Activated T-cell treated with anti-CD3 and anti-CD28 coated beads, Interleukin-2, amount 50 U/mL, for 72 hours (primary cell): Measurements from ENCODE around the gene VAX1. TPM values are rescaled to one million over a fixed set of nuclear protein-coding genes. Genes with fewer than 3 reads are reported as not detected.
"Not testable (repeated sequence)": the region's sequence is repeated elsewhere in the genome, so short reads cannot be mapped to it uniquely, and the experiment has no call there.

ENCODE experiments used
- ATAC-seq, 2 donors: fragments of 150-1000 bp; cut with Tn5 transposase; replicated peaks in 1 of 2; 2 replicates each; pipeline ENCODE4 v1.10.0; 2021; ENCODE audit warnings: moderate library complexity in 2 of 2, mild to moderate bottlenecking in 1 of 2
- DNase-seq, 2 donors: peaks; one replicate each; pipeline ENCODE4 v3.0.0; 2021 to 2022; ENCODE audit warnings: mixed read lengths in 1 of 2
- H3K27ac Mint-ChIP-seq: one replicate; pipeline ENCODE4 v1.8.0; 2022; ENCODE audit warnings: mild to moderate bottlenecking, moderate library complexity, mixed read lengths
- H3K27me3 Mint-ChIP-seq: one replicate; pipeline ENCODE4 v1.8.0; 2022; ENCODE audit warnings: low read depth, mixed read lengths
- H3K36me3 Mint-ChIP-seq, 2 donors: one replicate each; pipeline ENCODE4 v1.8.0; 2022; ENCODE audit warnings: mixed read lengths in 2 of 2, mild to moderate bottlenecking in 1 of 2; ENCODE audit not compliant: insufficient read depth in 2 of 2
- H3K4me1 Mint-ChIP-seq: one replicate; pipeline ENCODE4 v1.8.0; 2022; ENCODE audit warnings: low read depth, mixed read lengths
- H3K4me3 Mint-ChIP-seq, 2 donors: one replicate each; pipeline ENCODE4 v1.8.0; 2022; ENCODE audit warnings: mild to moderate bottlenecking in 2 of 2, mixed read lengths in 2 of 2, moderate library complexity in 2 of 2
- H3K9me3 Mint-ChIP-seq, 2 donors: one replicate each; pipeline ENCODE4 v1.8.0; 2022; ENCODE audit warnings: mixed read lengths in 2 of 2
- total RNA-seq, 2 donors: library from RNA; stranded (reverse); gene quantifications; one replicate each; pipeline ENCODE4 v1.2.3, GENCODE V29; 2022

The VAX1 gene, protein sequence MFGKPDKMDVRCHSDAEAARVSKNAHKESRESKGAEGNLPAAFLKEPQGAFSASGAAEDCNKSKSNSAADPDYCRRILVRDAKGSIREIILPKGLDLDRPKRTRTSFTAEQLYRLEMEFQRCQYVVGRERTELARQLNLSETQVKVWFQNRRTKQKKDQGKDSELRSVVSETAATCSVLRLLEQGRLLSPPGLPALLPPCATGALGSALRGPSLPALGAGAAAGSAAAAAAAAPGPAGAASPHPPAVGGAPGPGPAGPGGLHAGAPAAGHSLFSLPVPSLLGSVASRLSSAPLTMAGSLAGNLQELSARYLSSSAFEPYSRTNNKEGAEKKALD
- total RNA-seq = not detected

DNA sequence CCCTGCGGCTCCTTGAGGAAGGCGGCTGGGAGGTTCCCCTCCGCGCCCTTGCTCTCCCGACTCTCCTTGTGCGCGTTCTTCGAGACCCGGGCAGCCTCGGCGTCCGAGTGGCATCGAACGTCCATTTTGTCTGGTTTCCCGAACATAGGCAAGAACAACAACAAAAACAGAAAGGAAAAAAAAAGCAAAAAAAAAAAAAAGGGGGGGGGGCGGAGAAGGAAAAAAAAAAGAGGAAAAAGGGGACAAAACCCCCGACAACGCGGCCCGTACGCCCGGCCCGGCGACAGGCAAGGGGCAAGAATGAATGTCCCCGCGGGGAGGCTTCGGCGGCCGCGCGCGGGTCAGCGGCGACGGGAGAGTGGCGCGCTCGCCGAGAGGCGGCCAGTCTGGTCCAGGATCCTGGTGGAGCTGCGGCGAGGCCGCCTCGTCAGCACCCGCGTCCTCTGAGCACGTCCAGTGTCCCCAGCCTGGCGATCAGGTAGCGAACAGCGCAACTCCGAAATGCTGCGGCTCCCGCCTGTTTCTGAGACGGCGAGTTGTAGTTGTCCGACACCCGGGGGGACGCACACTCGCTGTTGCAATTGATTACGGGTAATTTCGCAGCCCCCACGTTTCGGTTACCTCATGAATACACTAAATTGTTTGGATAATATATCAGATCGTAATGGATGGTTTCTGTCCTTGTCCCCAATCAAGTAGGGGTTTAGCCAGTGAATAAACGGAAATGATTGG is at the start of gene VAX1:
Gene VAX1 (minus strand): TSS at position 360 of the 732 bp plus-strand sequence. CDS start 214 bp downstream, at position 146.
- peaks cover 69% of the 10 kb centered on the region for H3K27me3 Mint-ChIP-seq
- DNase-seq (no peak), ATAC-seq (no peak)
- H3K27ac Mint-ChIP-seq = peak within 1 kb of the TSS; percentile 38
- peaks cover 2% of the 10 kb centered on the region in 2 donors for H3K36me3 Mint-ChIP-seq
- no peaks in the 10 kb centered on the region for H3K9me3 Mint-ChIP-seq
- H3K4me3 Mint-ChIP-seq = peak within 1 kb of the TSS; percentile 46 to 70
- peaks cover 9% of the 10 kb centered on the region for H3K4me1 Mint-ChIP-seq

DNA sequence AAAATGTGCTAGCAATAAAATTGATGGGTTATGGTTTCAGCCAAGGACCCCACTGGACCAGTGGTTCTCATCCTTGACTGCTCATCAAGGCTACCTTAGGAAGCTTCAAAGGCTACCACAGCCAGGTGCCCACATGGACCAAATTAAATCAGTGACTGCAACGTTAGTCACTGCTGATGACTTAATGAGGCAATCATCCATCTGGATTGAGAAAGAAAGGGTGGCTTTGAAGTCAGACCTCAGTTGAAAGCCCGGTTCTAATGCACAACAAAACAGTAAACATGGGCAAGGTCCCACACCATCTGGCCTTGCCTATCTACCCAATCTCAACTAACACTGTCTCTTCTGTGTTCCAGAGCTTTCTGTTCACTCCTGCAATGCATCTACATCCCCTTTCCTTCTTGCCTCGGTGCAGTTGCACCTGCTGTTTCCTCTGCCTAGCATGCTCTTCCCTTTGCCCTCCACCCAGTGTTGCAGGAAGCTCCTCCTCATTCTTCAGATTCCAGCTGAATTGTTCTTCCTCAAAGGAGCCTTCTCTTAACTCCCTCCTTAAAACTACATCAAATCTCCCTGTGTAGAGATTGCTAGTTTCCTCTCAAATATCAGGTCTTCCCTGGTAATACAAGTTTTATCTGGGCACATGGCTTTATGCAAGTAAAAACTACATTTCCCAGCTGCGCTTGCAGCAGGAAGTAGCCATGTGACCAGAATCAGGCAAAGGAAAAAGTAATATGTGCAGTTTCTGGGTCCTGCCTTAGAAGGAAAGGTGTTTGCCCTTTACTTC is 49.0 kb upstream of the VAX1 start:
- H3K4me3 Mint-ChIP-seq = no peak overlapping the region
- no peak for DNase-seq
- peaks cover 2 to 9% of the 10 kb centered on the region in 2 donors for H3K9me3 Mint-ChIP-seq
- no peak overlapping the region for H3K27ac Mint-ChIP-seq
- H3K36me3 Mint-ChIP-seq = peaks cover 2 to 4% of the 10 kb centered on the region in 2 donors
- no peak for ATAC-seq
- H3K27me3 Mint-ChIP-seq = peaks cover 17% of the 10 kb centered on the region
- H3K4me1 Mint-ChIP-seq = peaks cover 4% of the 10 kb centered on the region

DNA sequence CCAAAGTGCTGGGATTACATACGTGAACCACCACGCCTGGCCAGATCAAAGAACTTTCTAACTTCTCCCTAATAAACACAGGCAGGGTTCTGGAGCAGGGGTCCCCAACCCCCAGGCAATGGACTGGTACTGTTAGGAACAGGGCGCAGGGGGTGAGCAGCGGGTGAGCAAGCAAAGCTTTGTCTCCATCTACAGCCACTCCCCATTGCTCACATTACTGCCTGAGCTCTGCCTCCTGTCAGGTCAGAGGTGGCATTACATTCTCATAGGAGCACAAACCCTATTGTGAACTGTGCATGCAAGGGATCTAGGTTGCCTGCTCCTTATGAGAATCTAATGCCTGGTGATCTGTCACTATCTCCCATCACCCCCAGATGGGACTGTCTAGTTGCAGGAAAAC is 47.7 kb upstream of the VAX1 start:
- not testable (repeated sequence) for H3K36me3 Mint-ChIP-seq, H3K9me3 Mint-ChIP-seq, H3K4me3 Mint-ChIP-seq, DNase-seq, H3K27ac Mint-ChIP-seq, ATAC-seq, H3K4me1 Mint-ChIP-seq
- peaks cover 17% of the 10 kb centered on the region for H3K27me3 Mint-ChIP-seq

DNA sequence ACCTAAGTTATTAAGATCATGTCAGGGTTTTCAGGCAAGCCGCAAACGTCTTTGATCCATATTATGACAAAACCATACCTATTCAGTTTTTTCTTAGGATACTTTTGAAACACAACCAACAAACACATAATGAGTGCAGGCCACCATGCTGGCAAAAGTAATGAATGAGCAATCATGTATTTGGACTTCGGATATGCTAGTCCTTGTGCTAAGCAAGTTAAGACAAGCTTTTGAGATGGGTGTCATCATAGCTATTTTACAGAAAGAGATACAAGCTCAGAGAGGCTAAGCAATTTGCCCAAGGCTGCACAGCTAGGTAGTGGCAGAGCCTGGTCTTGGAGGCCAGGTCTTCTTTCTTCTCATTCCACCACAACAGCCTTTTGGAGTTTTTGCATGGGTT is 46.8 kb upstream of the VAX1 start:
- H3K27ac Mint-ChIP-seq = no peak overlapping the region
- no peak for DNase-seq
- H3K4me3 Mint-ChIP-seq = no peak overlapping the region
- H3K9me3 Mint-ChIP-seq = peaks cover 2 to 9% of the 10 kb centered on the region in 2 donors
- no peak for ATAC-seq
- H3K27me3 Mint-ChIP-seq = peaks cover 26% of the 10 kb centered on the region
- H3K4me1 Mint-ChIP-seq = peaks cover 4% of the 10 kb centered on the region
- peaks cover 2 to 4% of the 10 kb centered on the region in 2 donors for H3K36me3 Mint-ChIP-seq

DNA sequence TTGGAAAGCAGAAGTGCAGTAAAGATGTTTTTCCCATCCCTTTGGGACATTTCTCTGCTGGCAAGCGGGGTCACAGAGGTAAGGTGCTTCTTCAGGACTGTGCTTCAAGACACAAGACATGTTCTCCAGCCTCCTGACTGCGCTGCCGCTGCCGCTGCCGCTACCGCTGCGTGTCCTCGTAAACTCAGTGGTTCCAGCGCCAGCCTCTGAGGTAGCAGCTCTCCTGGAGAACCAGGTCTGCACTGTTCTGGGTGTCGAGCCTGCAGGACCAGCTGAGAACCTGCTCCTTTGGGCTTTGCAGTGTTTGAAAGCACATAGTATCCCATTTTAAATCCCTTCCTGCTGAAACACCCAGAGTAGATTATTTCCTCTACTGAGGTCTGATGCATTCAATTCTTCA is 46.2 kb upstream of the VAX1 start:
- H3K27ac Mint-ChIP-seq = no peak overlapping the region
- ATAC-seq = no peak
- peaks cover 4% of the 10 kb centered on the region for H3K4me1 Mint-ChIP-seq
- DNase-seq = no peak
- H3K27me3 Mint-ChIP-seq = peaks cover 31% of the 10 kb centered on the region
- H3K9me3 Mint-ChIP-seq = peaks cover 0 to 9% of the 10 kb centered on the region in 2 donors
- H3K4me3 Mint-ChIP-seq = no peak overlapping the region
- H3K36me3 Mint-ChIP-seq = peaks cover 0 to 4% of the 10 kb centered on the region in 2 donors

DNA sequence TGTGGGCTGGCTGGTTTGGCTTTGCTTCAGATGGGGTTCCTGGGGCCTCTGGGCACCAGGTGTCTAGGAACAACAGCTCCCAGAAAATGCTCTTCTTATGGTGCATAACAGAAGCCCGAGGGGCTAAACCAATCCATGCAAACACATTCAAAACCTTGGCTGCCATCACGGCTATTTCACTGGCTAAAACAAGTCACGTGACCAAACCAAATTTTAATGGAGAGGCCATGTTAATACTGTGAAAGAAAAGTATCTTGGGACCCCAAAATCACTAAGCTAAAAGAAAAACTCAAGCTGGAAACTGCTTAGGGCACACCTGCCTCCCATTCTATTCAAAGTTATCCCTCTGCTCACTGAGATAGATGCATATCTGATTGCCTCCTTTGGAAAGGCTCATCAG is 40.1 kb upstream of the VAX1 start:
- peaks cover 17% of the 10 kb centered on the region for H3K4me1 Mint-ChIP-seq
- no peak for ATAC-seq
- no peak overlapping the region for H3K27ac Mint-ChIP-seq
- no peak for DNase-seq
- H3K4me3 Mint-ChIP-seq = no peak overlapping the region
- peaks cover 23% of the 10 kb centered on the region for H3K27me3 Mint-ChIP-seq
- no peaks in the 10 kb centered on the region for H3K36me3 Mint-ChIP-seq
- H3K9me3 Mint-ChIP-seq = no peaks in the 10 kb centered on the region

DNA sequence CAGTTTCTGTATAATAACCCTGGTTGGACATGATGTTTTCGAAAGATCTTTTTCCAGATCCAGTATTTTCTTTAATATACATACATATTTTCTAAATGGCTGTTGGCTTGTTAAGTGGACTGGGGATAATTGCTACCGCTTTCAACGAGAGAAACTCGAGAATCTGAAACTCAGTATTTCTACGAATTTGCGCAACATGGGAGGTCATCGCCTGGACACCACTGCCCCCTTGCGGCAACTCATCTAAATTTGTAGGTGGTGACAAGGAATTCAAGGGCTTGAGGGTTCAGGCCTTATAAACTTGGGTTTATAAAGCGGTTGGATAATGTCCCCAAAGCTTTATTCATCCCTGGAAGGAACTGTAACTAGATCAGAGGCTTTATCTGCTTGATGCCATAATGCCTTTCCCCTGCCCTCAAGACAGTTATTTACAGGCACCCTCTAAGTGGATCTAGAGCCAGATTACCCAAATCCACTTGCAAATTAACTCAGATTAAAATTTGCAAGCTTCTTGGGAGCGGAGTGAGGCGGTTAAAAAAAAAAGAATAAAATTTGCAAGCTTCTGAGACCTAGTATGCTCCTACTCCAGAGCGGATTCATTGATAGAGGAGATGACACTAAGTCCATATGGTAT is 37.9 kb upstream of the VAX1 start:
- Mint-ChIP-seq H3K4me1 (peaks cover 17% of the 10 kb centered on the region), H3K9me3 (no peaks in the 10 kb centered on the region), H3K4me3 (peak overlapping the region; percentile 88 to 91), H3K27me3 (peaks cover 36% of the 10 kb centered on the region), H3K36me3 (no peaks in the 10 kb centered on the region), H3K27ac (no peak overlapping the region)
- DNase-seq (peak; percentile 76 to 79), ATAC-seq (peak; percentile 36 to 56)

DNA sequence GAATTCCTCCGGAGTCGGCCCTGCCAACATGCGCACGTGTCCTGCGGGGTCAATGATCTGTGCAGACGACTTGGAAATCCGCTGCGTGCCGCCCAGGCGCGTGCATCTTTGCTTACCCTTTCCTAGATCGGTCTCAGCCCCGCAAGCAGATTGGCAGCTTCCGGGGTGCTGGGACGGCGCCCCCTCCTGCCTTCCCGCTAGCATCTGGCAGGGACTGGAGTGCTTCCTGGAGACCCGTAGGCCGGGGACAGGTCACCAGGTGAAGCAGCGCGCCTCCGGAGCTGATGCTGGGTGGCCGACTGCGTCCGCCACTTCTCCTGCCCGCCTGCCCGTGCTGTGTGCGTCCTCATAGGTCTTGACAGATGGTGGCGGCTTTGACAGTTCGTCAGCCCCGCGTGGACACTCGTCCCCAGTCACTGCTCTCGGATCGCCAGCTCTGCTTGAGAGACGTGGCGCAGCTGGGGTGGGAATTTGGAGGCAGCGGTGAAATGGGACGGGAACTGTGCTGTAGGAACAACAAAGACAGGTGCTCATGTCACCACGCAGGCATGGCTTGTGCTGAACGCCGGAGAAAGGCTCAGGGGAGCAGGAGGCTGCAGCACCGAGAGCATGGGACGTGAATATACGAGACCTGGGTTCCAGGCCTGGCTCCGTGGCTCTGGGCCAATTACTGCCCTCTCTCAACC is 37.3 kb upstream of the VAX1 start:
- Mint-ChIP-seq H3K4me3 (peak overlapping the region; percentile 88 to 91), H3K36me3 (no peaks in the 10 kb centered on the region), H3K27ac (no peak overlapping the region), H3K27me3 (peaks cover 38% of the 10 kb centered on the region), H3K4me1 (peaks cover 17% of the 10 kb centered on the region), H3K9me3 (no peaks in the 10 kb centered on the region)
- DNase-seq = peak; percentile 22 to 29
- ATAC-seq = peak; percentile 61 to 62

DNA sequence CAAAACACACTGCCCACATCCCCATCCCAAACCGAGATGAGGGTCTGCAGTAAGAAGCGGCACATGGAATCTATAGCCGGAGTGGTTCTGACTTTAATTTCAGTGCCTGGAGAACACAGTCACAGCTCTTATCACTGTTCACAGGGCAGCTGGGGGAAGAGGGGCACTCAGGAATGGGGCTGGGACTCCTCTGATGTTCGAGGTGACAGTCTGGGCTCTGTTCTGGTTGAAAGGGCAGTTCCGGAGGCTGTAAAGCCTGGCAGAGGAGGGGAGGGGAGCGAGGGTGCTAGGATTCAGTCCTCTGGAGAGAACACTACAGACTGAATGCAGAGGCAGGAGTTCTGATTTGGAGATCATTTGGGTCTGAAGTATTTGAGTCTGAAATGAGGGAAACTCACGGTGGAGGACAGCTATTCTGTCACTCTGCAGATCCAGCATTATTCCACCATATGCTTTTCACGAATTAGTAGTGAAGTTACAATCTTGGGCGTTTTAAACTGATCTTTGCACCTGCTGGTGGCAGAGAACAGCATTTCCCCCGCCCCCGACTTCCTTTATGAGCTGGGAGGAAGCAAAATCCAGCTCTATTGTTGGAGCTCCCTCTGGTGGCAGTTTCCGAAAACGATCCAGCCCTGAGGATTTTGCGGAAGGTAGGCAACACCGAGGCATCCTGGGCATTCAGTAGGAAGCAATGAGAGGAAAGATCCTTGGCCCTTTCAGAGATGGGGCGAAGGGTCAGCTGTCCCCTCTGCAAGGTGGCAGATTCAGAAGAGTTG is 36.6 kb upstream of the VAX1 start:
- peak; percentile 83 to 85 for ATAC-seq
- Mint-ChIP-seq H3K9me3 (no peaks in the 10 kb centered on the region), H3K27ac (no peak overlapping the region), H3K27me3 (peaks cover 38% of the 10 kb centered on the region), H3K4me1 (peaks cover 20% of the 10 kb centered on the region), H3K4me3 (peak overlapping the region; percentile 88 to 91), H3K36me3 (no peaks in the 10 kb centered on the region)
- DNase-seq = peak; percentile 81 to 87

DNA sequence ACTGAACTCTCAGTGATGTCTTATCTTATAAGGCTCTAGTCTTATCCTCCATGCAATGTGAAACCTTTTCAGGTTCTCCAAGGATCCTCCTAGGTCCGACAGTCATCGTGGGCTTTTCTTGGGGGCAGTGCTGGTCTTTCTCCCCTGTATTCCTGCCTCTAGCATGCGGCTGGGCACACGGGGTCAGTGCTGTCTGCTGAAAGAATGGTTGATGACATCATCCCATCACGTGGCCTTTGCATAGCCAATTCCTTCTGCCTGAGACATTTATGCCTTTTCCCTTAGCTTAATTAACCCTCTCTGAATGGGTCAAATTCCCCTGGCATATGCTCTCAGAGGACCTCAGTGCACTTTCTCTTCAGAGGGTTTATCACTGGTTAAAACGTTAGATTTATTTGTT is 32.2 kb upstream of the VAX1 start:
- ATAC-seq (no peak), DNase-seq (no peak)
- Mint-ChIP-seq H3K9me3 (no peaks in the 10 kb centered on the region), H3K4me1 (peaks cover 43% of the 10 kb centered on the region), H3K27me3 (peaks cover 67% of the 10 kb centered on the region), H3K27ac (no peak overlapping the region), H3K4me3 (no peak overlapping the region), H3K36me3 (no peaks in the 10 kb centered on the region)

DNA sequence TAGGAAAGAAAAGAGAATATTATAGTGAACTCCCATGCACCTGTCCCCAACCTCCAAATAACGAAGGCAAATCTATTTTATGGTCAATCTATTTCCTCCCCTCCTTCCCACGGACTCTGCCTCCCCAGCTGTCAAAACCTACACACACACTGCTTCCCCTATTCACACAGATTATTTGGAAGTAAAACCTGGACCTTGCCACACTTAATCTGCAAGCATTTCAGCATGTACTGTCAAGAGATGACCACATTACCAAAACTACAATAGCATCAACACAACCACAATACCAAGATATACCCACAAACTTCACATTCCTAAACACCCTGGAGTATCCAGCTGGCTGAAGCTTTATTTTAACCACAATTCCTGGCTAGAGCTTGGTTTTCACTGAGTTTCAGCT is 31.4 kb upstream of the VAX1 start:
- Mint-ChIP-seq H3K9me3 (no peaks in the 10 kb centered on the region), H3K4me1 (peaks cover 43% of the 10 kb centered on the region), H3K36me3 (no peaks in the 10 kb centered on the region), H3K27me3 (peaks cover 75% of the 10 kb centered on the region), H3K4me3 (no peak overlapping the region), H3K27ac (no peak overlapping the region)
- DNase-seq = no peak
- no peak for ATAC-seq

DNA sequence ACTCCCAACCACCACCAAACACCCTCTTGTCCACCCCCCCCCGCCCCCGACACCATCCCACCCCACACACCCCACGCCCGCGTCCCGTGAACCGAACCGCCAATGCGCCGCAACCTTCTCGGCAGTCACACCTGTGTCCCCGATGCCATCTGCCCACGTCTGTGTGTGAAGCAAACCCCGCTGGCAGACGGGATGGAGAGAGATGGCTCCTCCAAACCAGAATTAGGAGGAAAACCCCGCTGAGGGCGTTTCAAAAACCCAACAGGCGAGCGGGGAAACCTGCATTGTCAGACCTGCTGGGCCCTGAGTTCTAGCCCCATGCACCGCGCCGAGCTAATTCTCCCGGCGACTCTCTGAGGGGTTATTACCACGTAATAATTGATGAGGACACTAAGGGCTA is 30.7 kb upstream of the VAX1 start:
- Mint-ChIP-seq H3K4me1 (peaks cover 46% of the 10 kb centered on the region), H3K36me3 (no peaks in the 10 kb centered on the region), H3K27ac (no peak overlapping the region), H3K27me3 (peaks cover 81% of the 10 kb centered on the region), H3K4me3 (peak overlapping the region; percentile 69 to 72), H3K9me3 (no peaks in the 10 kb centered on the region)
- ATAC-seq = no peak
- DNase-seq = peak in 1 of 2 donors; percentile 2
